Ovary (tissue), 3 donors: ENCODE results near the gene KHDRBS2.
"Not testable (repeated sequence)": the region's sequence is repeated elsewhere in the genome, so short reads cannot be mapped to it uniquely, and the experiment has no call there.

Experiments
- CTCF ChIP-seq, 3 donors: fragments of 450-650 bp in 2 of 3; fragments of 200-600 bp in 1 of 3; IDR thresholded peaks; one replicate each; pipeline versions ENCODE4 v1.5.1 to v1.8.0; 2016 to 2022; ENCODE audit warnings: antibody characterized with exemption in 3 of 3, mild to moderate bottlenecking in 1 of 3
- EP300 ChIP-seq: sonication (generic); formaldehyde crosslinking; IDR thresholded peaks from one replicate; pipeline ENCODE4 v1.6.1; 2017; ENCODE audit warnings: antibody characterized with exemption
- POLR2A ChIP-seq: fragments of 450-650 bp; IDR thresholded peaks from one replicate; pipeline ENCODE4 v1.6.1; 2017; ENCODE audit warnings: antibody characterized with exemption, mild to moderate bottlenecking, moderate library complexity
- donor health status: DM: no; HTN: no; CAD: no.

DNA sequence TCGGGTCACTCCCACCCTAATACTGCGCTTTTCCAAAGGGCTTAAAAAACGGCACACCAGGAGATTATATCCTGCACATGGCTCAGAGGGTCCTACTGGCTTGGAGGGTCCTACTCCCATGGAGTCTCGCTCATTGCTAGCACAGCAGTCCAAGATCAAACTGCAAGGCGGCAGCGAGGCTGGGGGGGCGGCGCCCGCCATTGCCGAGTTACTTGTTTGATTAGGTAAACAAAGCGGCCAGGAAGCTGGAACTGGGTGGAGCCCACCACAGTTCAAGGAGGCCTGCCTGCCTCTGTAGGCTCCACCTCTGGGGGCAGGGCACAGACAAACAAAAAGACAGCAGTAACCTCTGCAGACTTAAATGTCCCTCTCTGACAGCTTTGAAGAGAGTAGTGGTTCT, 516.6 kb downstream of the KHDRBS2 start:
- TF ChIP-seq CTCF (IDR thresholded peaks at IDR 0.05); EP300; POLR2A: not testable (repeated sequence)
